Large intestine (tissue), 3 donors: Measurements from ENCODE around the gene EFCAB3. TPM values are rescaled to one million over a fixed set of nuclear protein-coding genes. Genes with fewer than 3 reads are reported as not detected.
"Not testable (repeated sequence)": the region's sequence is repeated elsewhere in the genome, so short reads cannot be mapped to it uniquely, and the experiment has no call there.

Source experiments
- DNase-seq, 2 donors: peaks; one replicate each; pipeline versions ENCODE4 v3.0.0 to v3.0.0-alpha.2; 2013
- H3K27ac ChIP-seq: one replicate; pipeline ENCODE4 v1.5.1; 2013; ENCODE audit warnings: low read length
- H3K27me3 ChIP-seq: 2 replicates; pipeline ENCODE4 v1.6.1; 2013; ENCODE audit warnings: low read length; ENCODE audit not compliant: control insufficient read depth, insufficient read depth
- H3K36me3 ChIP-seq: 2 replicates; pipeline ENCODE4 v1.6.1; 2013; ENCODE audit warnings: low read length; ENCODE audit not compliant: control insufficient read depth, insufficient read depth
- H3K4me1 ChIP-seq: one replicate; pipeline ENCODE4 v1.6.1; 2013; ENCODE audit warnings: low read length; ENCODE audit not compliant: control insufficient read depth, insufficient read depth
- H3K4me3 ChIP-seq: one replicate; pipeline ENCODE4 v1.5.1; 2013; ENCODE audit warnings: low read length
- H3K9me3 ChIP-seq: one replicate; pipeline ENCODE4 v1.6.1; 2013; ENCODE audit warnings: mild to moderate bottlenecking, low read depth, low read length, moderate library complexity; ENCODE audit not compliant: control insufficient read depth
- WGBS: methylation state at CpG from one replicate; pipeline ENCODE4 v1.1.5; 2013; ENCODE audit warnings: low lambda C conversion rate; ENCODE audit not compliant: insufficient coverage; 5-methylcytosine and 5-hydroxymethylcytosine counted together
- polyA plus RNA-seq: library from polyadenylated mRNA; unstranded; fragments of 120-200 nt; gene quantifications from one replicate; pipeline ENCODE4 v1.2.1, GENCODE V29; 2013

Gene EFCAB3
- polyA plus RNA-seq, 1 donor, result 0.03 TPM

- WGBS, result 83% methylated on average over 1 of the region's 10 CpGs
Observed at GRCh38 chr17:62458483-62458882, 78.1 kb downstream of the EFCAB3 start.

GRCh38 chr17:62464422-62464821 lies 84.1 kb downstream of the EFCAB3 start:
- not testable (repeated sequence) for H3K4me3 ChIP-seq, H3K27me3 ChIP-seq, H3K4me1 ChIP-seq, H3K27ac ChIP-seq, H3K9me3 ChIP-seq, H3K36me3 ChIP-seq, DNase-seq
- no CpG with 5 or more reads among the region's 3 CpGs for WGBS

More at GRCh38 chr17:62458483-62458882, 78.1 kb downstream of the EFCAB3 start:
- not testable (repeated sequence) for H3K4me1 ChIP-seq, H3K27me3 ChIP-seq, H3K4me3 ChIP-seq, H3K27ac ChIP-seq, H3K9me3 ChIP-seq, DNase-seq, H3K36me3 ChIP-seq

DNA sequence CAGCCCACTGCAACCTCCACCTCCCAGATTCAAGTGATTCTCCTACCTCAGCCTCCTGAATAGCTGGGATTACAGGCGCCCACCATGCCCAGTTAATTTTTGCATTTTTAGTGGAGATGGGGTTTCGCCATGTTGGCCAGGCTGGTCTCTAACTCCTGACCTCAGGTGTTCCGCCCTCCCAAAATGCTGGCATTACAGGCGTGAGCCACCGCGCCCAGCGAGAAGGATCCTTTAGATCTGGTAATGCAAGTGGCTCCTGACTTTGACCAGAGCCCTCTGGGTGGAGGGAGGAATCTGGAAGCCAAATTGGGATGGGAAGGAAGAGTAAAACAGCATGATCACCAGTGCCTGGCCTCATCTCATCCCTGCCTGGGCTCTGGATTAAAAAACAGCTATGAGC lies 84.9 kb downstream of the EFCAB3 start:
- H3K4me3 ChIP-seq, H3K36me3 ChIP-seq, H3K9me3 ChIP-seq, DNase-seq, H3K4me1 ChIP-seq, H3K27me3 ChIP-seq, H3K27ac ChIP-seq: not testable (repeated sequence)
- no CpG with 5 or more reads among the region's 7 CpGs for whole genome bisulfite sequencing

Other genes starting within 250 kb of the EFCAB3 start
- 16.1 TPM for gene METTL2A, start 43.3 kb downstream of the EFCAB3 start, polyA plus RNA-seq
- gene TLK2, start 98.3 kb downstream of the EFCAB3 start, polyA plus RNA-seq, result 29.8 TPM
- gene MRC2, start 247.1 kb downstream of the EFCAB3 start, polyA plus RNA-seq, result 20.1 TPM